Tibial nerve (tissue), 4 donors: Measurements from ENCODE around the gene EML1. TPM values are rescaled to one million over a fixed set of nuclear protein-coding genes. Genes with fewer than 3 reads are reported as not detected.

Experiments
- DNase-seq, 2 donors: peaks; one replicate each; pipeline ENCODE4 v3.0.0-alpha.2; 2019; ENCODE audit warnings: low spot score in 2 of 2
- H3K27ac ChIP-seq, 4 donors: fragments of 200-600 bp; sonication (generic) in 3 of 4; one replicate each; pipeline ENCODE4 v1.5.1; 2017 to 2019; ENCODE audit warnings: mild to moderate bottlenecking in 1 of 4
- H3K27me3 ChIP-seq, 2 donors: fragments of 200-600 bp; sonication (generic) in 1 of 2; one replicate each; pipeline versions ENCODE4 v1.5.1 to v1.6.0; 2017 to 2019
- H3K36me3 ChIP-seq, 3 donors: fragments of 200-600 bp; sonication (generic); one replicate each; pipeline ENCODE4 v1.5.1; 2018 to 2019
- H3K4me1 ChIP-seq, 4 donors: fragments of 200-600 bp; sonication (generic) in 3 of 4; one replicate each; pipeline ENCODE4 v1.5.1; 2017 to 2019
- H3K4me3 ChIP-seq, 4 donors: fragments of 200-600 bp; sonication (generic) in 3 of 4; one replicate each; pipeline ENCODE4 v1.5.1; 2017 to 2019; ENCODE audit warnings: mild to moderate bottlenecking in 1 of 4, moderate library complexity in 1 of 4
- H3K9me3 ChIP-seq, 4 donors: fragments of 200-600 bp; sonication (generic) in 3 of 4; one replicate each; pipeline ENCODE4 v1.5.1; 2017 to 2019
- CTCF ChIP-seq, 5 experiments: fragments of 200-600 bp in 3 of 5; fragments of 450-650 bp in 2 of 5; sonication (generic) in 3 of 5; IDR thresholded peaks; one replicate each; pipeline ENCODE4 v1.5.1; 2016 to 2019; ENCODE audit warnings: antibody characterized with exemption in 5 of 5, mild to moderate bottlenecking in 3 of 5, moderate library complexity in 2 of 5
- EP300 ChIP-seq, 2 donors: sonication (generic); formaldehyde crosslinking; IDR thresholded peaks; one replicate each; pipeline ENCODE4 v1.6.1; 2017; ENCODE audit warnings: antibody characterized with exemption in 2 of 2, mild to moderate bottlenecking in 1 of 2
- POLR2A ChIP-seq, 2 donors: fragments of 450-650 bp; IDR thresholded peaks; one replicate each; pipeline ENCODE4 v1.6.1; 2017; ENCODE audit warnings: antibody characterized with exemption in 2 of 2, mild to moderate bottlenecking in 2 of 2, moderate library complexity in 2 of 2
- WGBS, 2 donors: methylation state at CpG; one replicate each; pipeline ENCODE4 v1.1.5; 2018; 5-methylcytosine and 5-hydroxymethylcytosine counted together
- total RNA-seq, 4 donors: library from RNA; depleted of rRNA; stranded (reverse); fragments of >200 nt; gene quantifications; one replicate each; pipeline ENCODE4 v1.1.0, GENCODE V29; 2016

The EML1 gene
- total RNA-seq, 4 donors from 2014 or later = 32.4 to 82.8 (median 55.2) TPM

- H3K4me1 ChIP-seq = peaks cover 0 to 47% (median 0%) of the 10 kb centered on the region in 4 donors
- TF ChIP-seq EP300 (IDR thresholded peaks at IDR 0.05) = no peak
- TF ChIP-seq POLR2A (IDR thresholded peaks at IDR 0.05) = no peak
- no peak for TF ChIP-seq CTCF (IDR thresholded peaks at IDR 0.05)
- no peak for DNase-seq
- no peak overlapping the region for H3K4me3 ChIP-seq
- H3K27ac ChIP-seq = no peak overlapping the region
- no peaks in the 10 kb centered on the region for H3K27me3 ChIP-seq
- H3K36me3 ChIP-seq = peaks cover 0 to 6% (median 0%) of the 10 kb centered on the region in 3 donors
- no peaks in the 10 kb centered on the region for H3K9me3 ChIP-seq
- WGBS, 2 donors = 57 to 68% methylated on average over 6 of the region's 6 CpGs
These were observed 82.2 kb downstream of the EML1 start for GRCh38 chr14:99875421-99875820.

- Histone ChIP-seq H3K9me3 (no peaks in the 10 kb centered on the region), H3K27me3 (no peaks in the 10 kb centered on the region), H3K36me3 (peaks cover 0 to 6% (median 0%) of the 10 kb centered on the region in 3 donors), H3K4me1 (peaks cover 0 to 51% (median 0%) of the 10 kb centered on the region in 4 donors), H3K4me3 (no peak overlapping the region), H3K27ac (no peak overlapping the region)
- no peak for TF ChIP-seq CTCF (IDR thresholded peaks at IDR 0.05)
- no peak for TF ChIP-seq POLR2A (IDR thresholded peaks at IDR 0.05)
- TF ChIP-seq EP300 (IDR thresholded peaks at IDR 0.05) = no peak
- no peak for DNase-seq
These were observed 82.6 kb downstream of the EML1 start for GRCh38 chr14:99875836-99876235.

- no peak overlapping the region for H3K27ac ChIP-seq
- TF ChIP-seq EP300 (IDR thresholded peaks at IDR 0.05) (no peak), POLR2A (IDR thresholded peaks at IDR 0.05) (no peak), CTCF (IDR thresholded peaks at IDR 0.05) (no peak)
- no peak for DNase-seq
- peaks cover 0 to 56% (median 3%) of the 10 kb centered on the region in 4 donors for H3K4me1 ChIP-seq
- H3K4me3 ChIP-seq = no peak overlapping the region
- H3K36me3 ChIP-seq = peaks cover 0 to 6% (median 0%) of the 10 kb centered on the region in 3 donors
- no peaks in the 10 kb centered on the region for H3K27me3 ChIP-seq
- no peaks in the 10 kb centered on the region for H3K9me3 ChIP-seq
- WGBS, 2 donors = 82 to 84% methylated on average over 9 of the region's 9 CpGs
These were observed 83.2 kb downstream of the EML1 start for GRCh38 chr14:99876406-99876805.

- Histone ChIP-seq H3K4me1 (peaks cover 0 to 42% (median 3%) of the 10 kb centered on the region in 4 donors), H3K36me3 (peaks cover 0 to 6% (median 0%) of the 10 kb centered on the region in 3 donors), H3K27me3 (no peaks in the 10 kb centered on the region), H3K9me3 (no peaks in the 10 kb centered on the region), H3K4me3 (no peak overlapping the region), H3K27ac (no peak overlapping the region)
- no peak for TF ChIP-seq CTCF (IDR thresholded peaks at IDR 0.05)
- TF ChIP-seq POLR2A (IDR thresholded peaks at IDR 0.05) = no peak
- no peak for TF ChIP-seq EP300 (IDR thresholded peaks at IDR 0.05)
- 84 to 91% methylated on average over 6 of the region's 6 CpGs for WGBS, 2 donors
- no peak for DNase-seq
These were observed 85.3 kb downstream of the EML1 start for GRCh38 chr14:99878563-99878962.

- WGBS, 2 donors = 45 to 52% methylated on average over 5 of the region's 5 CpGs
- H3K9me3 ChIP-seq = no peaks in the 10 kb centered on the region
- H3K27me3 ChIP-seq = no peaks in the 10 kb centered on the region
- DNase-seq = no peak
- H3K4me1 ChIP-seq = peaks cover 0 to 37% (median 3%) of the 10 kb centered on the region in 4 donors
- H3K27ac ChIP-seq = peak overlapping the region in 2 of 4 donors; percentile 56 to 57
- peaks cover 0 to 6% (median 0%) of the 10 kb centered on the region in 3 donors for H3K36me3 ChIP-seq
- no peak overlapping the region for H3K4me3 ChIP-seq
- TF ChIP-seq POLR2A (IDR thresholded peaks at IDR 0.05) (no peak), CTCF (IDR thresholded peaks at IDR 0.05) (no peak), EP300 (IDR thresholded peaks at IDR 0.05) (no peak)
These were observed 86.4 kb downstream of the EML1 start for GRCh38 chr14:99879401-99880295.
